DND-41 (cell line): ENCODE data around the gene ISG20.

Experiments used
- ATAC-seq: fragments of 200-7000 bp; cut with Tn5 transposase; 3 replicates; pipeline ENCODE4 v1.9.1; 2021; ENCODE audit warnings: low read depth; ENCODE audit not compliant: insufficient read depth
- DNase-seq: peaks from one replicate; pipeline ENCODE4 v3.0.0-alpha.2; 2020
- H2AFZ ChIP-seq: 2 replicates; pipeline ENCODE4 v1.6.0; 2012; ENCODE audit warnings: low read depth, low read length
- H3K27ac ChIP-seq: 2 replicates; pipeline ENCODE4 v1.5.1; 2012; ENCODE audit warnings: low read length, inconsistent platforms
- H3K27me3 ChIP-seq: fragments of 200-600 bp; sonication (generic); 2 replicates; pipeline ENCODE4 v1.6.0; 2012; ENCODE audit warnings: low read length, mild to moderate bottlenecking, inconsistent platforms; ENCODE audit not compliant: insufficient read depth, poor library complexity
- H3K36me3 ChIP-seq: 2 replicates; pipeline ENCODE4 v1.5.1; 2012; ENCODE audit warnings: low read length, inconsistent platforms; ENCODE audit not compliant: insufficient read depth
- H3K4me1 ChIP-seq: 2 replicates; pipeline ENCODE4 v1.5.1; 2012; ENCODE audit warnings: mild to moderate bottlenecking, low read length; ENCODE audit not compliant: insufficient read depth
- H3K4me2 ChIP-seq: 2 replicates; pipeline ENCODE4 v1.6.0; 2012; ENCODE audit warnings: mild to moderate bottlenecking, moderate library complexity, low read length, inconsistent platforms; ENCODE audit not compliant: insufficient read depth
- H3K4me3 ChIP-seq, 2 experiments: fragments of 200-600 bp in 1 of 2; shearing (Covaris generic) in 1 of 2; 2 replicates each; pipeline ENCODE4 v1.5.1; 2012 to 2016; ENCODE audit warnings: inconsistent platforms in 2 of 2, low read length in 2 of 2, mild to moderate bottlenecking in 2 of 2, low read depth in 1 of 2, moderate library complexity in 1 of 2
- H3K79me2 ChIP-seq: 2 replicates; pipeline ENCODE4 v1.6.0; 2012; ENCODE audit warnings: low read length, inconsistent platforms; ENCODE audit not compliant: insufficient read depth
- H3K9ac ChIP-seq: 2 replicates; pipeline ENCODE4 v1.6.0; 2012; ENCODE audit warnings: low read depth, mild to moderate bottlenecking, inconsistent platforms, low read length, moderate library complexity
- H3K9me3 ChIP-seq: 2 replicates; pipeline ENCODE4 v1.5.1; 2012; ENCODE audit warnings: low read length, moderate library complexity, mild to moderate bottlenecking, inconsistent platforms; ENCODE audit not compliant: insufficient read depth, severe bottlenecking
- H4K20me1 ChIP-seq: 2 replicates; pipeline ENCODE4 v1.6.0; 2012; ENCODE audit warnings: low read length; ENCODE audit not compliant: insufficient read depth
- EZH2 ChIP-seq: IDR thresholded peaks from 3 replicates; pipeline ENCODE4 v1.6.1; 2012; ENCODE audit warnings: borderline replicate concordance, low read depth, mild to moderate bottlenecking, moderate library complexity, low read length, inconsistent platforms; ENCODE audit not compliant: severe bottlenecking
- TF ChIP-seq, protein P1 (sequence below): IDR thresholded peaks from 2 replicates; pipeline ENCODE4 v1.5.1; 2012; ENCODE audit warnings: borderline replicate concordance, low read length, moderate library complexity, mild to moderate bottlenecking; ENCODE audit not compliant: poor library complexity, severe bottlenecking; ENCODE audit errors: extremely low read depth

Gene ISG20

GRCh38 chr15:88649286-88649733, 10.5 kb downstream of the ISG20 start:
- Histone ChIP-seq H3K4me2 (no peak overlapping the region), H3K79me2 (no peaks in the 10 kb centered on the region), H3K27ac (no peak overlapping the region), H3K27me3 (no peaks in the 10 kb centered on the region), H2AFZ (no peak overlapping the region), H4K20me1 (no peaks in the 10 kb centered on the region), H3K36me3 (no peaks in the 10 kb centered on the region), H3K4me1 (no peaks in the 10 kb centered on the region), H3K9ac (no peak overlapping the region), H3K4me3 (no peak overlapping the region), H3K9me3 (no peaks in the 10 kb centered on the region)
- no peak for ATAC-seq
- TF ChIP-seq, protein P1, sequence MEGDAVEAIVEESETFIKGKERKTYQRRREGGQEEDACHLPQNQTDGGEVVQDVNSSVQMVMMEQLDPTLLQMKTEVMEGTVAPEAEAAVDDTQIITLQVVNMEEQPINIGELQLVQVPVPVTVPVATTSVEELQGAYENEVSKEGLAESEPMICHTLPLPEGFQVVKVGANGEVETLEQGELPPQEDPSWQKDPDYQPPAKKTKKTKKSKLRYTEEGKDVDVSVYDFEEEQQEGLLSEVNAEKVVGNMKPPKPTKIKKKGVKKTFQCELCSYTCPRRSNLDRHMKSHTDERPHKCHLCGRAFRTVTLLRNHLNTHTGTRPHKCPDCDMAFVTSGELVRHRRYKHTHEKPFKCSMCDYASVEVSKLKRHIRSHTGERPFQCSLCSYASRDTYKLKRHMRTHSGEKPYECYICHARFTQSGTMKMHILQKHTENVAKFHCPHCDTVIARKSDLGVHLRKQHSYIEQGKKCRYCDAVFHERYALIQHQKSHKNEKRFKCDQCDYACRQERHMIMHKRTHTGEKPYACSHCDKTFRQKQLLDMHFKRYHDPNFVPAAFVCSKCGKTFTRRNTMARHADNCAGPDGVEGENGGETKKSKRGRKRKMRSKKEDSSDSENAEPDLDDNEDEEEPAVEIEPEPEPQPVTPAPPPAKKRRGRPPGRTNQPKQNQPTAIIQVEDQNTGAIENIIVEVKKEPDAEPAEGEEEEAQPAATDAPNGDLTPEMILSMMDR, result no peak
- no peak for TF ChIP-seq EZH2
- no peak for DNase-seq

- no peak overlapping the region for H3K27ac ChIP-seq
- ATAC-seq, result no peak
- no peak for DNase-seq
- no peak overlapping the region for H3K4me2 ChIP-seq
- no peaks in the 10 kb centered on the region for H3K79me2 ChIP-seq
- no peaks in the 10 kb centered on the region for H4K20me1 ChIP-seq
- H3K36me3 ChIP-seq, result no peaks in the 10 kb centered on the region
- no peak overlapping the region for H3K9ac ChIP-seq
- H3K9me3 ChIP-seq, result no peaks in the 10 kb centered on the region
- no peak overlapping the region for H3K4me3 ChIP-seq
- no peak overlapping the region for H2AFZ ChIP-seq
- TF ChIP-seq, protein P1, result no peak
- no peak for TF ChIP-seq EZH2
- H3K27me3 ChIP-seq, result no peaks in the 10 kb centered on the region
- no peaks in the 10 kb centered on the region for H3K4me1 ChIP-seq
These were observed 11.1 kb downstream of the ISG20 start for GRCh38 chr15:88649753-88650551.

- Histone ChIP-seq H3K36me3 (no peaks in the 10 kb centered on the region), H3K27me3 (no peaks in the 10 kb centered on the region), H2AFZ (no peak overlapping the region), H3K79me2 (no peaks in the 10 kb centered on the region), H3K27ac (no peak overlapping the region), H3K4me3 (no peak overlapping the region), H3K9ac (no peak overlapping the region), H4K20me1 (no peaks in the 10 kb centered on the region), H3K9me3 (no peaks in the 10 kb centered on the region), H3K4me2 (no peak overlapping the region), H3K4me1 (no peaks in the 10 kb centered on the region)
- ATAC-seq, result no peak
- no peak for TF ChIP-seq EZH2
- TF ChIP-seq, protein P1, result no peak
- no peak for DNase-seq
These were observed 11.7 kb downstream of the ISG20 start for GRCh38 chr15:88650556-88650955.
